DND-41 (cell line): ENCODE results near the gene NUDT6.
"Not testable (repeated sequence)": the region's sequence is repeated elsewhere in the genome, so short reads cannot be mapped to it uniquely, and the experiment has no call there.

Experiments used
- ATAC-seq: fragments of 200-7000 bp; cut with Tn5 transposase; 3 replicates; pipeline ENCODE4 v1.9.1; 2021; ENCODE audit warnings: low read depth; ENCODE audit not compliant: insufficient read depth
- DNase-seq: peaks from one replicate; pipeline ENCODE4 v3.0.0-alpha.2; 2020
- H2AFZ ChIP-seq: 2 replicates; pipeline ENCODE4 v1.6.0; 2012; ENCODE audit warnings: low read depth, low read length
- H3K27ac ChIP-seq: 2 replicates; pipeline ENCODE4 v1.5.1; 2012; ENCODE audit warnings: low read length, inconsistent platforms
- H3K27me3 ChIP-seq: fragments of 200-600 bp; sonication (generic); 2 replicates; pipeline ENCODE4 v1.6.0; 2012; ENCODE audit warnings: low read length, mild to moderate bottlenecking, inconsistent platforms; ENCODE audit not compliant: insufficient read depth, poor library complexity
- H3K36me3 ChIP-seq: 2 replicates; pipeline ENCODE4 v1.5.1; 2012; ENCODE audit warnings: low read length, inconsistent platforms; ENCODE audit not compliant: insufficient read depth
- H3K4me1 ChIP-seq: 2 replicates; pipeline ENCODE4 v1.5.1; 2012; ENCODE audit warnings: mild to moderate bottlenecking, low read length; ENCODE audit not compliant: insufficient read depth
- H3K4me2 ChIP-seq: 2 replicates; pipeline ENCODE4 v1.6.0; 2012; ENCODE audit warnings: mild to moderate bottlenecking, moderate library complexity, low read length, inconsistent platforms; ENCODE audit not compliant: insufficient read depth
- H3K4me3 ChIP-seq, 2 experiments: fragments of 200-600 bp in 1 of 2; shearing (Covaris generic) in 1 of 2; 2 replicates each; pipeline ENCODE4 v1.5.1; 2012 to 2016; ENCODE audit warnings: inconsistent platforms in 2 of 2, low read length in 2 of 2, mild to moderate bottlenecking in 2 of 2, low read depth in 1 of 2, moderate library complexity in 1 of 2
- H3K79me2 ChIP-seq: 2 replicates; pipeline ENCODE4 v1.6.0; 2012; ENCODE audit warnings: low read length, inconsistent platforms; ENCODE audit not compliant: insufficient read depth
- H3K9ac ChIP-seq: 2 replicates; pipeline ENCODE4 v1.6.0; 2012; ENCODE audit warnings: low read depth, mild to moderate bottlenecking, inconsistent platforms, low read length, moderate library complexity
- H3K9me3 ChIP-seq: 2 replicates; pipeline ENCODE4 v1.5.1; 2012; ENCODE audit warnings: low read length, moderate library complexity, mild to moderate bottlenecking, inconsistent platforms; ENCODE audit not compliant: insufficient read depth, severe bottlenecking
- H4K20me1 ChIP-seq: 2 replicates; pipeline ENCODE4 v1.6.0; 2012; ENCODE audit warnings: low read length; ENCODE audit not compliant: insufficient read depth
- CTCF ChIP-seq: IDR thresholded peaks from 2 replicates; pipeline ENCODE4 v1.5.1; 2012; ENCODE audit warnings: borderline replicate concordance, low read length, moderate library complexity, mild to moderate bottlenecking; ENCODE audit not compliant: poor library complexity, severe bottlenecking; ENCODE audit errors: extremely low read depth
- EZH2 ChIP-seq: IDR thresholded peaks from 3 replicates; pipeline ENCODE4 v1.6.1; 2012; ENCODE audit warnings: borderline replicate concordance, low read depth, mild to moderate bottlenecking, moderate library complexity, low read length, inconsistent platforms; ENCODE audit not compliant: severe bottlenecking

The NUDT6 gene

GRCh38 chr4:122873146-122873545 is 49.3 kb downstream of the NUDT6 start:
- H3K4me1 ChIP-seq, result no peaks in the 10 kb centered on the region
- H3K9ac ChIP-seq, result no peak overlapping the region
- H3K4me3 ChIP-seq, result no peak overlapping the region
- no peak for TF ChIP-seq EZH2
- no peak for TF ChIP-seq CTCF
- H2AFZ ChIP-seq, result no peak overlapping the region
- no peaks in the 10 kb centered on the region for H4K20me1 ChIP-seq
- H3K27me3 ChIP-seq, result peaks cover 3% of the 10 kb centered on the region
- H3K27ac ChIP-seq, result no peak overlapping the region
- H3K9me3 ChIP-seq, result no peaks in the 10 kb centered on the region
- no peak overlapping the region for H3K4me2 ChIP-seq
- no peaks in the 10 kb centered on the region for H3K79me2 ChIP-seq
- no peaks in the 10 kb centered on the region for H3K36me3 ChIP-seq
- no peak for DNase-seq
- ATAC-seq, result no peak

- not testable (repeated sequence) for ATAC-seq, H3K27ac ChIP-seq, H3K9me3 ChIP-seq, H3K4me3 ChIP-seq, H3K79me2 ChIP-seq, DNase-seq, H3K9ac ChIP-seq, H3K36me3 ChIP-seq, H3K4me2 ChIP-seq, H4K20me1 ChIP-seq, H2AFZ ChIP-seq, H3K4me1 ChIP-seq, H3K27me3 ChIP-seq
These were observed 54.2 kb downstream of the NUDT6 start for GRCh38 chr4:122868235-122868634.

- H3K27ac ChIP-seq, result no peak overlapping the region
- H3K79me2 ChIP-seq, result no peaks in the 10 kb centered on the region
These were observed 57.0 kb downstream of the NUDT6 start for GRCh38 chr4:122865425-122865824.

GRCh38 chr4:122863639-122864038 is 58.8 kb downstream of the NUDT6 start:
- H3K9ac ChIP-seq, result no peak overlapping the region
- no peak overlapping the region for H3K27ac ChIP-seq
- no peaks in the 10 kb centered on the region for H3K36me3 ChIP-seq
- no peaks in the 10 kb centered on the region for H3K9me3 ChIP-seq
- H3K27me3 ChIP-seq, result peaks cover 15% of the 10 kb centered on the region
- H2AFZ ChIP-seq, result no peak overlapping the region
- no peak overlapping the region for H3K4me2 ChIP-seq
- DNase-seq, result no peak
- no peaks in the 10 kb centered on the region for H3K4me1 ChIP-seq
- no peaks in the 10 kb centered on the region for H3K79me2 ChIP-seq
- H3K4me3 ChIP-seq, result no peak overlapping the region
- no peak for ATAC-seq
- H4K20me1 ChIP-seq, result no peaks in the 10 kb centered on the region
- TF ChIP-seq CTCF (no peak), EZH2 (no peak)

More at GRCh38 chr4:122865425-122865824, 57.0 kb downstream of the NUDT6 start:
- H3K9me3 ChIP-seq, result no peaks in the 10 kb centered on the region
- H3K4me1 ChIP-seq, result no peaks in the 10 kb centered on the region
- TF ChIP-seq CTCF, result no peak
- TF ChIP-seq EZH2, result no peak
- no peak overlapping the region for H3K9ac ChIP-seq
- ATAC-seq (no peak), DNase-seq (no peak)
- no peak overlapping the region for H2AFZ ChIP-seq
- H3K36me3 ChIP-seq, result no peaks in the 10 kb centered on the region
- no peak overlapping the region for H3K4me3 ChIP-seq
- no peaks in the 10 kb centered on the region for H4K20me1 ChIP-seq
- no peak overlapping the region for H3K4me2 ChIP-seq
- peaks cover 15% of the 10 kb centered on the region for H3K27me3 ChIP-seq
